NCI-H128 (cell line): ENCODE measurements around the gene KLHL10.
"Not testable (repeated sequence)": the region's sequence is repeated elsewhere in the genome, so short reads cannot be mapped to it uniquely, and the experiment has no call there.

Experiments used
- DNase-seq: peaks from one replicate; lab custom pipeline; 2025; ENCODE audit not compliant: unreplicated experiment; lab: John Stamatoyannopoulos, UW

Gene KLHL10

DNA sequence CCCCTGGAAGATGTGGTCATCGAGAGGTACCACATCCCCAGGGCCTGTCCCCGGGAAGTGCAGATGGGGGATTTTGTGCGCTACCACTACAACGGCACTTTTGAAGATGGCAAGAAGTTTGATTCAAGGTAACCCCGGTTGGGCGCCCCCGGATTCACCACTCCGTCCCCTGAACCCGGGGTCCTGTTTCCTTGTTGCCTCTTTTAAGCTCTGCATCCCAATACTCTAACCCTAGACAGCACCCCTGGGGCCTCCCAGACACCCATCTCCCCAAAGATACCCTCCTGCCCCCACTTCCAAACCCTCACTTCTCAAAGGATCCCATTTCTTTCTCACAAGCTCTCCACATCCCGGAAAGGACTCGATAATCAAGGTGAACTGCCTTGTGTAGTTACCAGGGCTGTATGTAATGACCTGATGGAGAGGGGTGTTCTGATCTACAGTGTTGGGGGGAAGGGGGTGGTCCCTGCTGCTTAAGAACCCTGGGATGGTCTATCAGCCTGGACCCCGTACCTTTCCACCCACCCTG, 24.4 kb upstream of the KLHL10 start:
- no peak for DNase-seq

DNA sequence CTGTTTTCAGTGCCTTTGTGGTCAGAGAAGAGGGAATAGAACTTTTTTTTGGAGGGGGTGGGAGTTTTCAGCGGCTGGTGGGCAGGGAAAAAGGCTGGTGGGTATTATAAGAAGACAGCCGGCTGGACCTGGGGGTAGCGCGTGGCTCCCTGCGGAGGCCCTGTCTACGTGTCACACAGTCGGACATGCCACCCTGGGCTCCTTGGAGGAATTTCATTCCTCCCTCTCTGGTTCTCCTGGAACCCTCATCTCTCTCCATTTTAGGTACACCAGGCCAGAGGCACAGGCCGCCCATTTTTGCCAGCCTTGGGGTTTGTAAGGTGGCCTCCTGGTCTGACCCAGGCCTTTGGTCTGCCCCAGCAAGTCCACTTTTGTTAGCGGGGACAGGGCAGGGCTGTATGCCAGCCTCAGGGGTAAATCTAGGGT, 23.9 kb upstream of the KLHL10 start:
- no peak for DNase-seq

DNA sequence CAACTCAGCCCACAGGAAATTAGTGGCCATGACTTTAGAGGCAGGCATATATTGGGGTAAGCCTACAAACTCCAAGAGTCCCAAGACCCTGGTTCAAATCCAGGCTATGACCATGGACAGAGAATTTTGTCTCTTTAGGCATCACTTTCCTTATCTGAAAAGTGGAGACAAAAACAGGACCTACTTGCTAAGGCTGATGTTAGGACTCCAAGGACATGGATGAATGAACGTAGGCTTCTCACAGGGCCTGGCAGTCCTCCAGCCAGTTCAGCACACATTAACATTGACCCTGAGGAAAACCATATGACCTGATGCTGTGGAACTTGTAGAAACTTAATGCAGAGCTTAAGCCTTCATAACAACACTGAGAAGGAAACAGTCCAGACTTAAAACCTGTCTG, 23.4 kb upstream of the KLHL10 start:
- DNase-seq = no peak

- no peak for DNase-seq
Measured at GRCh38 chr17:41816637-41817320, 20.8 kb upstream of the KLHL10 start.

DNA sequence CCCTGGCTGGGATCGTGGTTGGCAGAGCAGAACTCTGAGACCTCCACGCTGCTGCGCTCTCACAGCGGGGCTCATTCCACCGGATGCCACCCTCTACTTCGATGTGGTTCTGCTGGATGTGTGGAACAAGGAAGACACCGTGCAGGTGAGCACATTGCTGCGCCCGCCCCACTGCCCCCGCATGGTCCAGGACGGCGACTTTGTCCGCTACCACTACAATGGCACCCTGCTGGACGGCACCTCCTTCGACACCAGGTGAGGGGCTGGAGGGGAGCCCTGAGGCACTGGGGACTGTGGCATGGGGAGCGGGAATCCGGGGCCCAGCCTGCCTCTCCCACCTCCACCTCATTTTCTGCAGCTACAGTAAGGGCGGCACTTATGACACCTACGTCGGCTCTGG, 19.6 kb upstream of the KLHL10 start:
- DNase-seq = no peak

- DNase-seq = no peak
Measured at GRCh38 chr17:41821776-41822175, 15.8 kb upstream of the KLHL10 start.

- no peak for DNase-seq
Measured at GRCh38 chr17:41822216-41823140, 15.1 kb upstream of the KLHL10 start.

DNA sequence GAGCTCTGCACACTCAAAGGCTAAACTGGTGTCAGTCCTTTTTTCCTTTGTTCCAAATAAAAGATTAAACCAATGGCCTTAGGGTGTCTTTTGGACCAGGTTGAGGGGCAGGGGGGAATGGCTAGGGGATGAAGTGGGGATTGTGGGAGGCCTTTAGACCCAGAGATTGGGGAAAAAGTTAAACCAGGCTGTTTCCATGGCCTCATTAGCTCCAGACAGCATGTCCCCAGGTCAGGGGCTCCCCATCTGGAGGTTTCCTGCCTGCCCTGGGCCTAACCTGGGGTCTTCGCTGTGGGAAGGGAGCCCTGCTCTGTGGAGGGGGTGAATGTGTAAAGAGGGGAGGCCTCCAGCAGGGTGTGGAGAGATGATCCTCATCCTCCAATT, 14.5 kb upstream of the KLHL10 start:
- no peak for DNase-seq

DNA sequence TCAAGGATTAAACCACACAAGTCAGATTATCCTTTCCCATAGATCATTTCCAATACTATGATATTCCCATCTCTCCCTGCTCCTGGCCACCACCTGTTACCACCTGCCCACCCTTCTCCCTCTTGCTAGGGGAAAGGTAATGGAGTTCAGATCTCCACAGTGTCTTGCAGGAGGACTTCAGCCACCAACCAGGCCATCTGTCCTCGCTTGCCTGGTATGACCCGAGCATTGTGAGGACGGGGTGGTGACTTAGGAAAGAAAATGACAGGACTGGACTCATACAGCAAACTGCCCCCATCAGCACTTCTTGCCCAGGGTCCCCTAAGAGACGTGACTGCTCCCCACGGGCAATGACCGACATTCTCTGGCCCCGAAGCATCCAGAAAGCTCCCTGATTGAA, 14.0 kb upstream of the KLHL10 start:
- no peak for DNase-seq

GRCh38 chr17:41824086-41824485, 13.5 kb upstream of the KLHL10 start:
- no peak for DNase-seq

DNA sequence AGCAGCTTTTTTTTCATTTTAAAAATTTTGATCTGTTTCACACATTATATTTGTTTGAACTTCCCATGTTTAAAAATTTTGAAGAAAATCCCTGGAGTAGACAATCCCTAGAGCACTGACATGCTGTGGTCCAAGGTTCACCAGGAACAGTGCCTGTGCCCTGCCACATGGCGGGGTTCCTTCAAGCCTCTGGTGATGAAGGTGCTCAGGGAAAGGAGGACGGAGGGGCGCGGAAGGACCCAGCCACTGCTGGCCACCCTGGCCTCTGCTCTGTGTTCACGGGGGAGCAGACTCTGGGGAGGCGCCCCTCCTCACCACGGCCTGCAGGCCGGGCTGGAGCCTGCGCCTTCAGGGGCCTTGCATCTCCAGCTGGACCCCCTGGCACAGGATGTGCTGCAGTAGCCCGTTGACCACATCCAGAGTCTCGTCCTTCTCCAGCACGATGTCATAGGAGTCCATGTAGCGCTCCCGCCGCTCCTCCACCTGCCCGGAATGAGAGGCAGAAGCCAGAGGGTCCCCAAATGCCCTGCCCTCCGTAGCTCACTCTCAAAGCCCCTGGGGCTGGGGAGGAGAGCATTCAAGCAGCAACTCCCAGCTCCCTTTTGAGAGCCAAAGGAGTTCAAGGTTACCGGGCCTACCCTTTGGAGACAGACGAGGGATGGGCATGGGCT, 12.3 kb upstream of the KLHL10 start:
- DNase-seq = no peak

GRCh38 chr17:41829961-41830360, 7.7 kb upstream of the KLHL10 start:
- not testable (repeated sequence) for DNase-seq

DNA sequence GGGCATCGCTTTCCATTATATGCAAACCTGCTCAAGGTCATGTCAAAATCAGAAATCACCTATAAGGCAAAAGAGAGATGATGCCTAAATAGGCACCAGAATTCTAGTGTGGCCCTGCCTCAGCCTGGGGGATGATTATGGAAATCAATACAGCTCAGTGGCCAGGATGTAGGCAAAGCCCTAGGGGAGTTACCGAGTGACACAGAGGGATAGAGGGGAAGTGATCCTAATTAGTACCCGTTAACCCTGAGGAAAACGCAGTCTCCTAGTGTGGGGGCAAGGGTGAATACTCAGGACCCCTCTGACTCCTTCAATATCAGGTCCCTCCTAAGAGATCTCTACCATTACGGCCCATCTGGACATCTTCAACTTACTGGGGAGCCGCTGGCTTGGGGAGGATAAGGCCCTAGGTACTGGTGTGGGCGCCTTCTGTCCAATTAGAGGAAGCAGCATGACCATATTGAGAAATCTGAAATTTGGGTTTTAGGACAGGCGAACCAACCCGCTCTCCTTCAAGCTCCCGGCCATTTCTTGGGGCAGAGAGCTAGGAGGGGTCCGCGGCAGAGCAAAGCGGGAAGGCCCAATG, 2.3 kb upstream of the KLHL10 start:
- DNase-seq = no peak

GRCh38 chr17:41835800-41836549, 1.6 kb upstream of the KLHL10 start, which contains the start of gene NT5C3B:
NT5C3B (minus strand) TSS chr17:41836232; CDS start chr17:41836193, 39 bp downstream.
- no peak for DNase-seq

- no peak for DNase-seq
Measured at GRCh38 chr17:41836550-41837196, 952 bp upstream of the KLHL10 start.

DNA sequence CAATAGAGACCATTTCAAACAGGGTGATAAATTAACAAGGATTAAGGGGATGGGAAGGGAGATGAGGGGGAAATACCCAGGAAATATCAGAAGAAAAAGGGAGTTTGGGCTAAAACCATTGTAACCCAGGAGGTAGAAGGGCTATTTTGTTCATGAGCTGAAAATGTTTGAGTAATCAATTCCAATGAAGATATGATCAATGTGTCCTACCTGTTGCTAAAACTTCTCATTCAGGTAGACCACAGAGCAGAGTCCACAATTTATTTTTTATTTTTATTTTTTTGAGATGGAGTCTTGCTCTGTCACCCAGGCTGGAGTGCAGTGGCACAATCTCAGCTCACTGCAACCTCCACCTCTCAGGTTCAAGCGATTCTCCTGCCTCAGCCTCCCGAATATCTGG, 1.8 kb downstream of the KLHL10 start:
- not testable (repeated sequence) for DNase-seq

GRCh38 chr17:41840781-41841180, 3.2 kb downstream of the KLHL10 start:
- DNase-seq = not testable (repeated sequence)

GRCh38 chr17:41844971-41845370, 7.3 kb downstream of the KLHL10 start:
- no peak for DNase-seq

DNA sequence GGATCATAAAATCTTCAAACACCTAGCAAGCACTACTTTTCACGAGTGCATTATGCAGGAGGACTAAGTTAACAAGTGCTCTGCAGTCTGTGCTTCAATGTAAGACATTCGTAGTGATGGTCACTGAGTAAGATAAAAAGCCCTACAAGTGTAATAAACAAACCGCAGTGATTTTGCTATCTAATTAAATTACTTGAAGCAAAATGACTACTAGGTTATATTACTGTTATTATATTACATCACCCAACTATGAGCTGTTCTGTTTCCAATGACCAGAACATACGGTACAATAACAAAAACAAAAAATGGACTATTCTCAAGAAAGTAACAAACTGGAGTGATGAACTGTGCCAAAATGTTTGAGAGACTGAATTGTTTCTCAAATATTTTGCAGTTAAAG, 11.2 kb downstream of the KLHL10 start:
- no peak for DNase-seq
